NT2/D1 (cell line): ENCODE measurements around the gene PPP2R3A.

Source experiments
- DNase-seq: peaks from one replicate; pipeline ENCODE4 v3.0.0-alpha.2; 2011; ENCODE audit warnings: low read depth, low spot score
- H3K27me3 ChIP-seq: 2 replicates; pipeline ENCODE4 v1.6.0; 2011; ENCODE audit warnings: mild to moderate bottlenecking; ENCODE audit not compliant: insufficient read length, insufficient read depth
- H3K36me3 ChIP-seq: 2 replicates; pipeline ENCODE4 v1.6.1; 2011; ENCODE audit warnings: mild to moderate bottlenecking, low read length, mixed read lengths; ENCODE audit not compliant: insufficient read depth, insufficient read length
- H3K4me1 ChIP-seq: 2 replicates; pipeline ENCODE4 v1.5.1; 2011; ENCODE audit not compliant: insufficient read depth, insufficient read length
- H3K4me3 ChIP-seq: 2 replicates; pipeline ENCODE4 v1.5.1; 2011; ENCODE audit warnings: low read depth; ENCODE audit not compliant: insufficient read length
- H3K9ac ChIP-seq: 2 replicates; pipeline ENCODE4 v1.6.0; 2011; ENCODE audit warnings: low read depth; ENCODE audit not compliant: insufficient read length
- H3K9me3 ChIP-seq: 2 replicates; pipeline ENCODE4 v1.5.1; 2011; ENCODE audit warnings: mild to moderate bottlenecking, low read length; ENCODE audit not compliant: insufficient read depth
- SUZ12 ChIP-seq: IDR thresholded peaks from 2 replicates; pipeline ENCODE4 v1.6.1; 2011; ENCODE audit not compliant: insufficient read length, insufficient read depth; ENCODE audit errors: extremely low read depth
- YY1 ChIP-seq: IDR thresholded peaks from 2 replicates; pipeline ENCODE4 v1.6.1; 2011; ENCODE audit not compliant: insufficient read length, insufficient read depth
- ZNF274 ChIP-seq: IDR thresholded peaks from 2 replicates; pipeline ENCODE4 v1.6.1; 2011; ENCODE audit warnings: mild to moderate bottlenecking, low read depth, low read length

PPP2R3A gene

GRCh38 chr3:136067211-136067610 lies 101.7 kb downstream of the PPP2R3A start:
- H3K4me3 ChIP-seq, result no peak overlapping the region
- no peaks in the 10 kb centered on the region for H3K36me3 ChIP-seq
- H3K27me3 ChIP-seq, result no peaks in the 10 kb centered on the region
- no peak for TF ChIP-seq YY1
- no peak for DNase-seq
- H3K9me3 ChIP-seq, result no peaks in the 10 kb centered on the region
- H3K4me1 ChIP-seq, result no peaks in the 10 kb centered on the region
- no peak overlapping the region for H3K9ac ChIP-seq

- Histone ChIP-seq H3K4me3 (no peak overlapping the region), H3K9me3 (no peaks in the 10 kb centered on the region), H3K27me3 (no peaks in the 10 kb centered on the region), H3K4me1 (no peaks in the 10 kb centered on the region), H3K9ac (no peak overlapping the region), H3K36me3 (no peaks in the 10 kb centered on the region)
- no peak for DNase-seq
- no peak for TF ChIP-seq YY1
- TF ChIP-seq SUZ12, result no peak
- no peak for TF ChIP-seq ZNF274
Measured at GRCh38 chr3:136068708-136069107, 103.2 kb downstream of the PPP2R3A start.

GRCh38 chr3:136069933-136070332 lies 104.4 kb downstream of the PPP2R3A start:
- DNase-seq, result no peak
- no peak for TF ChIP-seq SUZ12
- TF ChIP-seq YY1, result no peak
- no peak for TF ChIP-seq ZNF274
- Histone ChIP-seq H3K36me3 (no peaks in the 10 kb centered on the region), H3K4me1 (no peaks in the 10 kb centered on the region), H3K9me3 (no peaks in the 10 kb centered on the region), H3K9ac (no peak overlapping the region), H3K27me3 (no peaks in the 10 kb centered on the region), H3K4me3 (no peak overlapping the region)

- H3K4me3 ChIP-seq, result no peak overlapping the region
- no peaks in the 10 kb centered on the region for H3K9me3 ChIP-seq
- DNase-seq, result no peak
Measured at GRCh38 chr3:136070334-136070733, 104.8 kb downstream of the PPP2R3A start.

GRCh38 chr3:136070953-136071949 lies 105.7 kb downstream of the PPP2R3A start:
- Histone ChIP-seq H3K36me3 (no peaks in the 10 kb centered on the region), H3K4me1 (no peaks in the 10 kb centered on the region), H3K27me3 (no peaks in the 10 kb centered on the region), H3K9ac (no peak overlapping the region), H3K4me3 (no peak overlapping the region), H3K9me3 (no peaks in the 10 kb centered on the region)
- no peak for TF ChIP-seq SUZ12
- TF ChIP-seq YY1, result peak; percentile 40
- DNase-seq, result peak; percentile 28

More at GRCh38 chr3:136070334-136070733, 104.8 kb downstream of the PPP2R3A start:
- TF ChIP-seq ZNF274, result no peak
- TF ChIP-seq SUZ12, result no peak
- no peak for TF ChIP-seq YY1
- Histone ChIP-seq H3K27me3 (no peaks in the 10 kb centered on the region), H3K9ac (no peak overlapping the region), H3K36me3 (no peaks in the 10 kb centered on the region), H3K4me1 (no peaks in the 10 kb centered on the region)

- no peaks in the 10 kb centered on the region for H3K9me3 ChIP-seq
- no peak overlapping the region for H3K4me3 ChIP-seq
- H3K9ac ChIP-seq, result no peak overlapping the region
- no peaks in the 10 kb centered on the region for H3K27me3 ChIP-seq
- DNase-seq, result no peak
- H3K36me3 ChIP-seq, result no peaks in the 10 kb centered on the region
- TF ChIP-seq YY1 (no peak), SUZ12 (no peak), ZNF274 (no peak)
- no peaks in the 10 kb centered on the region for H3K4me1 ChIP-seq
Measured at GRCh38 chr3:136074546-136075170, 109.1 kb downstream of the PPP2R3A start.

- H3K27me3 ChIP-seq, result no peaks in the 10 kb centered on the region
- DNase-seq, result peak; percentile 63
- H3K4me3 ChIP-seq, result no peak overlapping the region
- no peaks in the 10 kb centered on the region for H3K36me3 ChIP-seq
- no peak overlapping the region for H3K9ac ChIP-seq
- TF ChIP-seq ZNF274 (no peak), SUZ12 (no peak), YY1 (no peak)
- H3K4me1 ChIP-seq, result no peaks in the 10 kb centered on the region
- no peaks in the 10 kb centered on the region for H3K9me3 ChIP-seq
Measured at GRCh38 chr3:136075218-136075808, 109.8 kb downstream of the PPP2R3A start.
